Fibroblast of lung (primary cell): ENCODE results near the gene OTUD7B.

Experiments
- CTCF ChIP-seq, 2 donors: IDR thresholded peaks in 1 of 2; conservative IDR thresholded peaks in 1 of 2; 1 replicate in 1 of 2; 2 replicates in 1 of 2; pipeline ENCODE4 v1.5.1; 2011 to 2012; ENCODE audit warnings: low read length in 2 of 2, control low read depth in 1 of 2, inconsistent platforms in 1 of 2, low read depth in 1 of 2, mild to moderate bottlenecking in 1 of 2
- EZH2 ChIP-seq: IDR thresholded peaks from 2 replicates; pipeline ENCODE4 v1.5.1; 2012; ENCODE audit warnings: low read length, control low read depth, mild to moderate bottlenecking; ENCODE audit errors: missing control alignments

- TF ChIP-seq CTCF (conservative IDR thresholded peaks at IDR 0.05 in 1 of 2, IDR thresholded peaks at IDR 0.05 in 1 of 2; ENCODE audit: low read depth in 1 of 2, low read length in 2 of 2) = no peak
- TF ChIP-seq EZH2 = no peak
These were observed 47.8 kb downstream of the OTUD7B start for GRCh38 chr1:149962736-149963135.
